HL-60/S4 treated with retinoic acid at 250 ng/mL for 4 days and 3 days (cell line): ENCODE measurements around the gene ZNF208.
"Not testable (repeated sequence)": the region's sequence is repeated elsewhere in the genome, so short reads cannot be mapped to it uniquely, and the experiment has no call there.

ENCODE experiments used
- in situ Hi-C: fragments of 300-500 bp; cut with MboI; formaldehyde crosslinking; loops from 2 replicates; pipeline ENCODE4 v1.7.0; 2022; ENCODE audit warnings: low sequenced_read_pairs

Gene ZNF208

DNA sequence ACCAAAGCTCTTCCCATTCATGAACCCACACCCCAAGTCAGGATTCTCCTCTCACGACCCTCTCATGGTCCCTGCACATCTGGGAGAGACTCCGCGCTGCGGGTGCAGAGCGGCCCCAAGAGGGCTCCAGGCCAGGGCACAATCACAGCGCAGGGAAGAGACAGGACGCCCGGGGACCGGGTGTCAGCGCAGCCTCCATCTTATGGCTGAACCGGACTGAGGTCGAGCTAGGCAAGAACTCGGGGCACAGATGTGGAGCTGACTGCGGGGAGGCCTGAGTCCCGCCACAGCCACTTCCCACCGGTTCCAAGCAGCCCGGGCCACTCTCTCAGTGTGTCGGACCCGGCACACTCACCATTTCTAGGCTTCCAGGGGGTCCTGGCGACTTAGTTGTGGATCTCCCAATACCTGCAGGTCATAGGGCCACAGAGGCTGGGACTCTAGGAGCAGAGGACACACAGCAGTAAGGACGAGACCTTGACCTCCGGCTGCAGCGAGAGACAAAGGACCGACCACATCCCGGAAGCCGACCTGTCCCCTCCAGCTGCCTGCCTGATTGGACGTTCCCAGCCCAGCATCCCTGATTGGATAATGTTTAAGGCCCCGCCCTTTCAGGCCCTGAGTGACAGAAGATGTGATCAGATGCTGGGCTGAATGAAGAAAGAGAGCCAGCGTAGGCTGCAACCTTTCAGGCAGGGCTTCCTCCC is at the start of gene ZNF208:
ZNF208 (minus strand) TSS at position 507 of the 707 bp plus-strand sequence; CDS start at position 358, 149 bp downstream.
- in situ Hi-C loops, result not testable (repeated sequence)

DNA sequence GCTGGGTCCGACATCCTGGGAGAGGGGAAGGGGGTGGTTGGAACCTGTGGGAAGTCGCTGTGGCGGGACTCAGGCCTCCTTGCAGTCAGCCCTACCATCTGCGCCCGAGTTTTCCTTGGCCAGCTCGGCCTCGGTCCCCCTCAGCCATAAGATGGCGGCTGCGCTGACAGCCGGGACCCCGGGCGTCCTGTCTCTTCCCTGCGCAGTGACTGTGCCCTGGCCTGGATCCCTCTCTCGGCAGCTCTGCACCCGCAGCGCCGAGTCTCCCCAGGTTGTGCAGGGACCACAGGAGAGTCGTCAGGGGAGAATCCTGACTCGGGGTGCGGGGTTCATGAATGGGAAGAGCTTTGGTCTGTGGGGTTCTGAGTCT is 41.9 kb upstream of the ZNF208 start:
- in situ Hi-C loops, result no loop called here

DNA sequence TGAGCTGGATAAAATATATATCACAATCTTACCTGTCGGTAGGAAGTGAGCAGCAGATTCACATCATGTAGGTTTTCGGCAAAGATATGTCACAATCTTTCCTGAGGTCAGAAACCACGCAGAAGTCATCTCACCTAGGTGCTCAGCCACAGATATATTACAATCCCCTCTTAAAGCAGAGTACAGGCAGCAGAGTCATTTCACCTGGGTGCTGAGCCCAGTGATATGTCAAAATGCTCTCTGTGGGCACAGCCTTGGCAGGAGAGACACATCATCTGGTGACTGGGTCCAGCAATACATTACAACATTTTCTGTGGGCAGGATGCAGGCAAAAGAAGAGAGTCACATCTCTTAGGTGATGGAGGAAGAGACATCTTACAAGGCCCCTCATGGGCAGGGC is 30.4 kb upstream of the ZNF208 start:
- in situ Hi-C loops, result not testable (repeated sequence)

DNA sequence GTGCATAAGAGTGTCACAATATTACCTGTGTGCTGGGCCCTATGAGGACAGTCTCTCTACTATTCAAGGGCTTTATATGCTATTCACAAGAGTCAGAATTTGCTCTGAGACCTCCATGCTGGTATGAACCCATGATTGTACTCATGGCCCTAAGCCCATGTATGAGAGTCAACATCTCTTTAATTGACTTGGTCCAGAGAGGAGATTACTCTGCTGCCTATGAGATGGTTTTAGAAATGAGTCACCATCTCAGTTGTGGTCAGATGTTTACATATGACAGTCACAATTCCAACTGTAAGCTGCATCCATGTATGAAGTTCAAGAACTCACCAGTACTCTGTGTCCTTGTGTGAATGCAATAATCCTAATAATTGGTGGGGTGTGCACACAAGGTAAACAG is 19.9 kb upstream of the ZNF208 start:
- in situ Hi-C loops, result no loop called here

DNA sequence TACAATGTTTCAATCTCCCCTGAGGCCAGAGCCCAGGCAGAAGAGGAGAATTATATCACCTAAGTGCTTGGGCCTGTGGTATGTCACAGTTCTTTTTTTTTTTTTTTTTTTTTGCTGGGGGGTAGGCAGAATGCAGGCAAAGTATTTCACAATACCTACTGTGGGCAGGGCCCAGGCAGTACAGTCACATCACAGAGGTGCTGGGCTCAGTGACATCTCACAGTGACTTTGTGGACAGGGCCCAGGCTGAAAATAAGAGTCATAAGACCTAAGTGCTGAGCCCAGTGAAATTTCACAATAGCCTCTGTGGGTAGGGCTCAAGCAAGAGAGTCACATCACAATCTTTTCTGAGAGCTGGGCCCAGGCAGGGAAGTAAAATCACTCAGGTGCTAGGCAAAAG is 15.9 kb upstream of the ZNF208 start:
- in situ Hi-C loops, result no loop called here

DNA sequence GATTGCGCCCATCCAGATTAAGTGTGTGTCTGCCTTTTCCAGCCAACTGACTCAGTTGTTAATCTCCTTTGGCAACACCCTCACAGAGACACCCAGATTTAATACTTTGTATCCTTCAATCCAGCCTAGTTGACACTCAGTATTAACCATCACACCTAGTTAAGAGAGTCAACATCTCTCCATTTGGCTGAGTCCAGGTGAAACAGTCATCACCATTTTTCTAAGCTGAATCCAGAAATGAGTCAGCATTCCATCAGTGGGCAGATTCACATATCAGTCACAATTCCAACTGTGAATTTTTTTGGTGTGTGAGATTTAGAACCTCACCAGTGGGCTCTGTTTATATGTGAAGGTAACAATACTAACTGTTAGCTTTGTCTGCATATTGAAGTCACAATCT is 14.8 kb upstream of the ZNF208 start:
- in situ Hi-C loops, result not testable (repeated sequence)

DNA sequence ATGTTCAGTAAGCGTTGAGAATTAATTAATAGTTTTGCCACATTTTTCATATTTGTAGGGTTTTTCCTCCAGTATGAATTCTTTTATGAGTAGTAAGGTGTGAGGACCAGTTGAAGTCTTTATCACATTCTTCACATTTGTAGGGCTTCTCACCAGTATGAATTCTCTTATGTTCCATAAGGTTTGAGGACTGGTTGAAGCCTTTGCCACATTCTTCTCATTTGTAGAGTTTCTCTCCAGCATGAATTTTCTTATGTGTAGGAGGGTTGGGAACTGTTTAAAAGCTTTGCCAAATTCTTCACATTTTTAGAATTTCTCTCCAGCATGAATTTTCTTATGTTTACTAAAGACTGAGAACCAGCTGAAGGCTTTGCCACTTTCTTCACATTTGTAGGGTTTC is 40.3 kb downstream of the ZNF208 start:
- in situ Hi-C loops, result no loop called here

DNA sequence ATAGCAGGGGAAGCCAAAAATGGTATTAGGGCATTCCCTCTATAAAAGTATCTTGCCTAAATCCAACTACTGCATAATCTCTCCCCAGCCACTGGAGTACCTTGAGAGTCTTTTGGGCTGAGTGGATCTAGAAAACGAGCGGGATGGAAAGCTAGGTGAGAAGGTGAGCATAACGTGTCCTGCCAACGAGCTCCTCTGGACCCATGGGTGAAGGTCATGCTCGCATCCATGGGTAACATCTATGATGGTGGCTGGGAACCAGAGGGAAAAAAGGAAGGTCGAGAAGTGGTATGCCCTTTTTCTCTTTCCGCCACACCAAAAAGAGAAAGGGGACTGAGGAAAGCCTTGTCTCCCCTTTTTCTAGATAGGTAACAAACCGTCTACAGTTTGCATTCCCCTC is 63.0 kb downstream of the ZNF208 start:
- in situ Hi-C loops, result no loop called here

DNA sequence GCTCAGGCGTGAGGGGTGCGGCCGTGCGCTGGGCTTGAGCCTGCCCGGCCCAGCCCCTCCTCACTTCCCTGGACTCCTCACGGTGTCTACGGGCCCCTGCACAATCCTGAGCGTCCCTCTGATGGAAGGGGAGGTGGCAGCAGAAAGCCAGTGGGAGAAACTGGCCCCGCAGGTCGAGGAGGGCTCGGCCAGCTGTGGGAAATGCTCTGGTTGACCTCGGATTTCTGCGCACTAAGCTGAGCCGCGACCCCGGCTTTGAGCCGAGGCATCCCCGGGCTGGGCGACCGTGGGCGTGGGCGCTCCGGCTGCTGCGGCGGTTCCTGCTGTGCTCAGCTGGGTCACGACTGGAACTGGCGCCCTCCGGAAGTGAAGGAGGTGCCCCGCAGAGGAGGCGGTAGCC is 70.1 kb downstream of the ZNF208 start:
- in situ Hi-C loops, result no loop called here

DNA sequence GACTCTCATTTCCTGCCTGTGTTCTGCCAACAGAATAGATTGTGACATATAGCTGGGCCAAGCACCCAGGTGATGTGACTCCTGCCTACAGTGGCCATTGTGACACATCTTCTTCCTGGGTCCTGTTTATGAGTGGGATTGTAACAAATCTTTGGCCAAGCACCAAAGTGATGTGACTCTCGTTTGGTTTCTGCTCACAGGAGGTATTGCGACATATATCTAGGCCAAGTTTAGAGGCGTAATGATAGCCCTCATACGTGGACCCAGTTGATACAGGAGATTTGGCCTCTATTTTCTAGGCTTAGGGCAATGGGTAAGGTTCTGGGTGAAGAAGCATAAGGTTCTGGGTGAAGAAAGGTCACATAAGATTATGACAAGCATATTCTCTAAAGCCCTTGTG is 76.2 kb downstream of the ZNF208 start:
- in situ Hi-C loops, result no loop called here

DNA sequence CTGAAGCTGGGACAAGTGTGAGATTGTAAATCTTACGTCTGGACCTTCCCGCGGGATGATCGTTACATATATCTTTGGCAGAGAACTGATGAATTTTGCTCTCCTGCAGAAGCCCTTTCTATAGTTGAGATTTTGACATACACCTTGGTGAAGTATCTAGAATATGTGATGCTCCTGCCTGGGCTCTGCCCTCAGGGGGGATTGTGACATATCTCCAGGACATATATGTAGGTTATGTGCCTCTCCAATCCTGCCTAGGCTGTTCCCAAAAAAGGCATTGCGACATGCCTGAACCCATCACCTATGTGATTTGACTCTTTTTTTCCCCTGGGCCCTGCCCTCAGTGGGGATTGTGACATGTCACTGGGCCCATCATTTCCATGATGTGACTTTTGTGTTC is 76.6 kb downstream of the ZNF208 start:
- in situ Hi-C loops, result no loop called here

DNA sequence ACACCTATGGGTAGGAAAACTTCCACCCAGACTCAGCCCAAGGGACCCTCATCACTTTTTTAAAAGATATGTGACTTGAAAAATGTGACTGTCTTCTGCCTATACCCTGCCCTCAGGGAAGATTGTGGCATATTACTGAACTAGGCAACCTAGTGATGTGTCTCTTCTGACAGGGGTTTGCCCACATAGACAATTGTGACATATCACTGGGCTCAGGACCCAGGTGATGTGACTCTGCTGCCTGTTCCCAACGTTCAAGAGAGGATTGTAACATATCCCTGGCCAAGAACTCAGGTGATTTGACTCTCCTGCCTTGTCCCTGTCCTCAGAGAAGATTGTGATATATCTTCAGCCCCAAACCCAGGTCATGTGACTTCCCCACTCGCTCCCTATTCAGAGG is 88.5 kb downstream of the ZNF208 start:
- in situ Hi-C loops, result no loop called here

DNA sequence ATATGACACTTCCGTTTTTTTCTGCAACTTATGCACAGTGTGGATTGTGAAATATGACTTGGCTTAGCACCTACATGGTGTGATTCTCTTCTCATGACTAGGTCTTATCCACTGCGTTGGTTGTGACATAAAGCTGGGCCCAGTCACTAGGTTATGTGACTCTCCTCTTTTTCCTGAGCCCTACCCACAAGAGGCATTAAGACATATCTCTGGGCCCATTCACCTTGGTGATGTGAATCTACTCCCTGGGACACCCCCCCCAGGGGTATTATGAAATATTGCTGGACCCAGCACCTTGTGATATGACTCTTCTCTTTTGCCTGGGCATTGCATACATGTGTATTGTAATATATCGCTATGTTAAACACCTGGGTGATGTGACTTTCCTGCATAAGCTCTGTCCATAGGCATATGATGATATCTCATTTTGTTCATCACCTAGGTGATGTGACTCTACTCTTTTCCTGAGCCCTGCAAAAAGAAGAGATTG is 89.0 kb downstream of the ZNF208 start:
- in situ Hi-C loops, result no loop called here

DNA sequence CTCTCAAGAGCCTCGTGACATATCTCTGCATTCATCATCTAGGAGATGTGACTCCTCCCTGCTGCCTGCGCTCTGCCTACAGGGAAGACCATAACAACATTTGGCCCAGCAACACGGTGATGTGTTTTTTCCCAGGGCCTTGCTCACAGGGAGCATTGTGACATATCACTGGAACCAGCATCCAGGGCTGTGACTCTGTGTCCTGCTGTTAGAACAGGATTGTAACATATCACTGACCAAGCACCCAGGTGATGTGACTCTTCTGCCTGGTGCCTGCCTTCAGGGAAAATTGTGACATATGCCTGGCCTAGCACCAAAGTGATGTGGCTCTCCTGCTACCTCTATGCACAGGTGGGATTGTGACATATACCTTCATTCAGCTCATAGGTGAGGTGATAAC is 95.3 kb downstream of the ZNF208 start:
- in situ Hi-C loops, result no loop called here

DNA sequence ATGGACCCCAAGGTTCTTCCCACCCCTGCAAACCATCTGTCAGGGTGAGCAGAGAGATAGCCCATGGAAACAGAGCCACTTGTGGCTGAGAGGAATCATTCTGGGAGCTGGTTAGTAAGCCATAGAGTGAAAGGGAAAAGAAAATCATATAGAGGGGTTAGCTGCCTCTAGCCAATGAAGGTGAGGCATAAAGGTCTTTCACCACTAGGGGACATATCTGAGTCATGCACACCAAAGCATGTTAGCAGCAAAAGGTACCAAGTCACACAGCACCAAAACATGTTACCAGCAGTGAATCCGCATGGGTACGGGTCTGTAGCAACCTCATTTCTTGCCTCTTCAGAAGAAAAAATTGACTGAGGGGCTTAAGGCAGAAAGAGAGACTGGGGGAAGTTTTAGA is 98.1 kb downstream of the ZNF208 start:
- in situ Hi-C loops, result no loop called here

DNA sequence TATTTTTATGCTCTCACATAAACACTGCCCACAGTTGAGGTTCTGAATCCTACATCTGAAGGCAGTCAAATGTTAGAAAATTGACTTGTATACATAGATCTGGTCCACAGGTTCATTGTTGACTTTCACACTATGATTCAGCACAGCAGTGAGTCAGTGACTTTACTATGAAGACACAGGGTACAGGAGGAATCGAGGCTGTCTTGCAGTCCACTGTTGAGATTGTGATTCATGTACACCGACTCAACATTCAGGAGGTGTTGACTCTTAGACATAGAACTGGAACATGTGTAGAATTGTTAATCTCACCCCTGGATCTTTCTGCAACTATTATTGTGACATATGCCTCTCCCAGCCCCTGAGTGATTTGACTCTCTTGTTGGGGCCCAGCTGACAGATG is 100.4 kb downstream of the ZNF208 start:
- in situ Hi-C loops, result no loop called here

DNA sequence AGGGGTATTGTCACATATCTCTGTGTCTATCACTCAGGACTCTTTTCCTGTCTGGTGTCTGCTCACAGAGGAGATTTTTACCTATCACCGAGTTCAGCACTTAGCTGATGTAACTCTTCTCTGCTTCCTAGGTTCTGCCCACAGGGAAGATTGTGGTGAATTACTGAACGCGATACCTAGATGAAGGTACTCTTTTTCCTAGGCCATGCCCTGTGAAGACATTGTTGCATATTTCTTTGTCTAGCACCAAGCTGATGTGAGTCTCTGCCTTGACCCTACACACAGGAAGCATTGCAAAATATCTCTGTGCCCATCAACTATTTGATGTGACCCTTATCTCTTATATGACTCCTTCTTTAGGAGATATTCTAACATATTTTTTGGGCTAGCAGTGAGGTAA is 102.7 kb downstream of the ZNF208 start:
- in situ Hi-C loops, result no loop called here

DNA sequence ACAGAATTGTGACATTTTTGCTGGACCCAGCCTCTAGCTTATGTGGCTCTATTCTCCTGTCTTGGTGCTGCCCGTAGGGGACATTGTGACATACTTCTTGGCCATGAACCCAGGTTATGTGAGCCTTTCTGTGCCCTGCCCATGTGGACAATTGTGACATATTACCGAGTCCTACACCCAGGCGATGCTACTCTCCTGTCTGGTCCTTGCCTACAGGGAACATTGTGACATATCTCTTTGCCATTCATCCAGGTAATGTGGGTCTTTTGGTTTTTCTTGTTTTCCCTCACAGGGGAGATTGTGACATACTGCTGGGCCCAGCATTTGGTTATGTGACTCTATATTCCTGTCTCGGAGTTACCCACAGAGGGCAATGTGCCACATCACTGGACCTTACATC is 103.2 kb downstream of the ZNF208 start:
- in situ Hi-C loops, result no loop called here

DNA sequence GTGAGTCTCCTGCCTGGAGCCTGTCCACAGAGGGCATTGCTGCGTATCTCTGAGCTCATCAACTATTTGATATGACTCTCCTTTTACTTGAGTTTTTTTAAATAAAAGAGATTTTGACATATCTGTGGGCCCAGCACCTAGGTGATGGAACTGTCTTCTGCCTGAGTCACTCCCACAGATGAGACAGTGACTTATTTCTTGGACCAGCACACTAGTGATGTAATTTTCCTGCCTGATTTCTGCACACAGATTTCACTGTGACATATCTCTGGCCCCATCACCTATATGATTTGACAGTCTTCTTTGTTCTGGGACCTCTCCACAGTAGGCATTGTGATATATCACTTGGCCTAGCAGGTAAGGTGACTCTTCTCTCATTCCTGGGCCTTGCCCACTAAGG is 108.2 kb downstream of the ZNF208 start:
- in situ Hi-C loops, result no loop called here

DNA sequence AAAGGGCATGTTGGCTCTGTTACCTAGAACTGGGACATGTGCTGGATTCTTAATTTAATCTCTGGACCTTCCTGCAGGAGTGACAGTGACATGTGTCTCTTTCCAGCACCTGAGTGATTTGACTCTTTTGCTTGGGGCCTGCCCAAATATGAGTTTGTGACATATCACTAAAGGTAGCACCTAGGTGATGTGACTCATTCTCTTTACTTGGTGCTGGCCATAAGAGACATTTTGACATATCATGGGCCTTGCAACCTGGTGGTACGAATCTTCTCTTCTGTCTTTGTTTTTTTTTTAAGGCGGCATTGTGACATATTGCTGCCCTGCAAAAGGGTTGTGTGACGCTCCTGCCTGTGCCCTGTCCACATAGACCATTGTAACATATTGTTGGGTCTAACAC is 108.9 kb downstream of the ZNF208 start:
- in situ Hi-C loops, result no loop called here

DNA sequence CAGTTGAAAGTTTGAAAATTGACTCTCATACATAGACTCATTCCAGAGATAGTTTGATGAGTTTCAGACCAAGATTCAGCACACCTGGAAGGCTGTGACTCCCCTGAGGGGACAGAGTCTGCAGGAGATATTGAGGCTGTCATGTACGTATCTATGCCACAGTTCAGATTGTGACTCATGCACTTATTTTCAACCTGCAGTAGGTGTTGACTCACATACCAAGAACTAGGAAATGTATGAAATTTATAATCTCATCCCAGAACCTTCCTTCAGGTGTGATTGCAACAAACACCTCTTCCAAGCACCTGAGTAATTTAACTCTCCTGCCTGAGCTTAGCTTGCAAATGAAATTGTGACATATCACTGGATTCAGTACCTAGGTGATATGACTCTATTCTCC is 110.3 kb downstream of the ZNF208 start:
- in situ Hi-C loops, result no loop called here

DNA sequence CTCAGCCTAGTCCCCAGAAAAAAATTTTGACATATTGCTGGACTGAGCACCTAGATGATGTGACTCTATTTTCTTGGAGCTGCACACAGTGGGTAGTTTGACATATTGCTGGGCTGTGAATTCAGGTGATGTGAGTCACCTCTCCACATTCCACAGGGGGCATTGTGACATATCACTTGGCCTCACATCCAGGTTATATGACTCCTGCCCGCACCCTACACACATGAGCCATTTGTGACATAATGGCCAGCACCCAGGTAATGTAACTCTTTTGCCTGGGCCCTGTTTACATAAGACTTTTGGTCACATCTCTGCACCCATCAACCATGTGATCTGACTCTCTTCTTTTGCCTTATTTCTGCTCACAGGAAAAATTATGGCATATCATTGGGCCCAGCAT is 119.7 kb downstream of the ZNF208 start:
- in situ Hi-C loops, result no loop called here

DNA sequence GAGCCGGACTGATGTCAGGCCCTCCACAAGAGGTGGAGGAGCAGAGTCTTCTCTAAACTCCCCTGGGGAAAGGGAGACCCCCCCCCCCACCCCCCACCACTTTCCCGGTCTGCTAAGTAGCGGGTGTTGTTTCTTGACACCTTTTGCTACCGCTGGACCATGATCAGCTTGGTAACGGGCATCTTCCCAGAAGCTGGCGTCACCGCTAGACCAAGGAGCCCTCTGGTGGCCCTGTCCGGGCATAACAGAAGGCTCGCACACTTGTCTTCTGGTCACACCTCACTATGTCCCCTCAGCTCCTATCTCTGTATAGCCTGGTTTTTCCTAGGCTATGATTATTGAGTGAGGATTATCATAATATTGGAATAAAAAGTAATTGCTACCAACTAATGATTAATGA is 120.7 kb downstream of the ZNF208 start:
- in situ Hi-C loops, result not testable (repeated sequence)
